IMR-90 (cell line): Measurements from ENCODE around the gene HEYL. TPM values are rescaled to one million over a fixed set of nuclear protein-coding genes. Genes with fewer than 3 reads are reported as not detected.

Experiments used
- ATAC-seq: fragments of 200-7000 bp; cut with Tn5 transposase; 2 replicates; pipeline ENCODE4 v1.9.1; 2020; ENCODE audit warnings: low read depth, mild to moderate bottlenecking, moderate library complexity
- BruUV-seq: library from RNA; stranded (reverse); fragments of 400-500 nt; replicated peaks from 2 replicates; lab custom pipeline; 2021; lab: Mats Ljungman, UMichigan
- CTCF ChIA-PET: fragments of 300-600 bp; formaldehyde crosslinking; extraction: SDS; loops from one replicate; lab custom pipeline; 2021; ENCODE audit warnings: antibody characterized with exemption; lab: Yijun Ruan, JAX
- POLR2A ChIA-PET: fragments of 300-600 bp; sonication (Branson Sonifier 250); formaldehyde crosslinking; loops from one replicate; lab custom pipeline; 2022; ENCODE audit warnings: antibody characterized with exemption; ENCODE audit not compliant: unreplicated experiment; lab: Charles Lee
- DNase-seq: peaks from one replicate; pipeline ENCODE4 v3.0.0; 2013
- H2AFZ ChIP-seq: replicated peaks from 2 replicates; pipeline ENCODE3; 2013; ENCODE audit warnings: low read length, mild to moderate bottlenecking; ENCODE audit not compliant: poor library complexity
- H2AK5ac ChIP-seq: 2 replicates; pipeline ENCODE4 v1.6.1; 2013; ENCODE audit warnings: low read depth, low read length, inconsistent platforms
- H2AK9ac ChIP-seq: replicated peaks from 2 replicates; pipeline ENCODE3; 2013; ENCODE audit warnings: mild to moderate bottlenecking, low read depth, low read length, moderate library complexity; ENCODE audit not compliant: poor library complexity
- H2BK120ac ChIP-seq: 2 replicates; pipeline ENCODE4 v1.6.1; 2013; ENCODE audit warnings: low read depth, low read length, inconsistent platforms
- H2BK15ac ChIP-seq: 3 replicates; pipeline ENCODE4 v1.6.1; 2013; ENCODE audit warnings: low read depth, low read length, inconsistent platforms
- H2BK20ac ChIP-seq: 2 replicates; pipeline ENCODE4 v1.6.1; 2013; ENCODE audit warnings: low read depth, mild to moderate bottlenecking, inconsistent platforms, low read length, moderate library complexity
- H2BK5ac ChIP-seq: 2 replicates; pipeline ENCODE4 v1.6.1; 2013; ENCODE audit warnings: mild to moderate bottlenecking, low read depth, low read length, inconsistent platforms; ENCODE audit not compliant: poor library complexity, severe bottlenecking
- H3K14ac ChIP-seq: replicated peaks from 2 replicates; pipeline ENCODE4 v1.6.1; 2013; ENCODE audit warnings: low read depth, low read length, inconsistent platforms
- H3K18ac ChIP-seq: 2 replicates; pipeline ENCODE4 v1.6.1; 2013; ENCODE audit warnings: low read depth, low read length, control low read depth
- H3K23ac ChIP-seq: 2 replicates; pipeline ENCODE4 v1.6.1; 2013; ENCODE audit warnings: low read depth, low read length, inconsistent platforms
- H3K27ac ChIP-seq: 2 replicates; pipeline ENCODE4 v1.5.1; 2013; ENCODE audit warnings: mild to moderate bottlenecking, control low read depth, low read length; ENCODE audit not compliant: insufficient read depth
- H3K27me3 ChIP-seq: 2 replicates; pipeline ENCODE4 v1.6.1; 2013; ENCODE audit warnings: low read length; ENCODE audit not compliant: control insufficient read depth, insufficient read depth
- H3K36me3 ChIP-seq: 2 replicates; pipeline ENCODE4 v1.6.1; 2013; ENCODE audit warnings: low read length, mixed read lengths; ENCODE audit not compliant: control insufficient read depth, insufficient read depth
- H3K4ac ChIP-seq: 2 replicates; pipeline ENCODE4 v1.6.1; 2013; ENCODE audit warnings: low read depth, low read length, inconsistent platforms
- H3K4me1 ChIP-seq: 2 replicates; pipeline ENCODE4 v1.6.1; 2013; ENCODE audit warnings: low read length, mixed read lengths; ENCODE audit not compliant: control insufficient read depth, insufficient read depth
- H3K4me2 ChIP-seq: 2 replicates; pipeline ENCODE4 v1.6.1; 2013; ENCODE audit warnings: low read depth, mild to moderate bottlenecking, control low read depth, low read length, moderate library complexity
- H3K4me3 ChIP-seq: 2 replicates; pipeline ENCODE4 v1.5.1; 2013; ENCODE audit warnings: low read depth, mild to moderate bottlenecking, control low read depth, low read length, moderate library complexity; ENCODE audit not compliant: insufficient read depth
- H3K56ac ChIP-seq: 2 replicates; pipeline ENCODE4 v1.6.1; 2013; ENCODE audit warnings: low read length, inconsistent platforms; ENCODE audit not compliant: insufficient read depth; ENCODE audit errors: extremely low read depth
- H3K79me1 ChIP-seq, 2 experiments: 2 replicates each; pipeline ENCODE4 v1.6.1; 2013; ENCODE audit warnings: low read length in 2 of 2, inconsistent platforms in 1 of 2, low read depth in 1 of 2
- H3K9ac ChIP-seq: 2 replicates; pipeline ENCODE4 v1.6.1; 2013; ENCODE audit warnings: low read depth, low read length, control low read depth
- H3K9me1 ChIP-seq: 2 replicates; pipeline ENCODE4 v1.6.1; 2013; ENCODE audit warnings: low read length, inconsistent platforms; ENCODE audit not compliant: insufficient read depth
- H3K9me3 ChIP-seq: 2 replicates; pipeline ENCODE4 v1.6.1; 2013; ENCODE audit warnings: low read length; ENCODE audit not compliant: control insufficient read depth, insufficient read depth
- H4K20me1 ChIP-seq: 2 replicates; pipeline ENCODE4 v1.6.1; 2013; ENCODE audit warnings: low read length, inconsistent platforms; ENCODE audit not compliant: insufficient read depth
- H4K5ac ChIP-seq: 2 replicates; pipeline ENCODE4 v1.6.1; 2013; ENCODE audit warnings: mild to moderate bottlenecking, low read depth, low read length, control low read depth
- H4K8ac ChIP-seq, 2 experiments: 2 replicates each; pipeline ENCODE4 v1.6.1; 2013; ENCODE audit warnings: low read depth in 2 of 2, low read length in 2 of 2, control low read depth in 1 of 2, inconsistent platforms in 1 of 2
- H4K91ac ChIP-seq: 2 replicates; pipeline ENCODE4 v1.6.1; 2013; ENCODE audit warnings: low read depth, low read length, inconsistent platforms; ENCODE audit not compliant: insufficient read depth
- MAFK ChIP-seq: IDR thresholded peaks from 2 replicates; pipeline ENCODE4 v1.6.1; 2012; ENCODE audit warnings: low read depth, low read length, improper control_type of control experiment
- RCOR1 ChIP-seq: IDR thresholded peaks from 2 replicates; pipeline ENCODE4 v1.6.1; 2012; ENCODE audit warnings: mild to moderate bottlenecking, low read length, improper control_type of control experiment; ENCODE audit not compliant: insufficient replicate concordance
- WGBS, 2 experiments: methylation state at CpG; one replicate each; pipeline versions ENCODE4 v1.1.5 to v1.1.7; 2013; ENCODE audit warnings: missing lambda C conversion rate in 2 of 2; ENCODE audit not compliant: insufficient read length in 1 of 2; ENCODE audit errors: extremely low coverage in 2 of 2; 5-methylcytosine and 5-hydroxymethylcytosine counted together
- dilution Hi-C: fragments of 300-500 bp; cut with HindIII; formaldehyde crosslinking; loops from one replicate; pipeline ENCODE4 v1.14.3; 2018; ENCODE audit warnings: low sequenced_read_pairs; ENCODE audit not compliant: unreplicated experiment
- in situ Hi-C: fragments of 300-500 bp; cut with MboI; formaldehyde crosslinking; loops from 3 replicates; pipeline ENCODE4 v1.14.3; 2019; ENCODE audit warnings: low sequenced_read_pairs, inconsistent platforms, mixed read lengths
- intact Hi-C: fragments of 100-400 bp; cut with micrococcal nuclease; formaldehyde crosslinking; loops from 2 replicates; pipeline ENCODE4 v1.10.0; 2022
- polyA plus RNA-seq, 3 experiments: library from polyadenylated mRNA; depleted of rRNA; stranded (reverse); fragments of >200 nt; gene quantifications; 2 replicates each; pipeline ENCODE4 v1.2.3, GENCODE V29; 2012; ENCODE audit warnings: low replicate concordance in 1 of 3
- total RNA-seq: library from RNA; depleted of rRNA; stranded (reverse); fragments of >200 nt; gene quantifications from 2 replicates; pipeline ENCODE4 v1.2.3, GENCODE V29; 2012
- TF ChIP-seq, protein P1 (sequence below): fragments of 150-350 bp; IDR thresholded peaks from 2 replicates; pipeline ENCODE4 v1.6.1; 2017; ENCODE audit warnings: mild to moderate bottlenecking, antibody characterized with exemption, low read length, low read depth
- TF ChIP-seq, protein P2 (sequence below): fragments of 150-350 bp; IDR thresholded peaks from 2 replicates; pipeline ENCODE4 v1.6.1; 2016; ENCODE audit warnings: low read depth, mild to moderate bottlenecking, low read length, moderate library complexity, borderline replicate concordance
- TF ChIP-seq, protein P3 (sequence below): conservative IDR thresholded peaks from 2 replicates; pipeline ENCODE4 v1.5.1; 2012; ENCODE audit warnings: mild to moderate bottlenecking, low read depth, low read length, improper control_type of control experiment

HEYL gene
- total and polyA plus RNA-seq, 2 of the 4 experiments (the other 2 are of a cell fraction), result 0.02 TPM; not detected in 1

GRCh38 chr1:39668894-39669293, 29.5 kb upstream of the HEYL start:
- no TSS peak for BruUV-seq
- dilution Hi-C loops, result no loop called here
- Histone ChIP-seq H2BK5ac (no peak overlapping the region), H4K20me1 (no peaks in the 10 kb centered on the region), H3K14ac (no peak overlapping the region), H4K5ac (no peak overlapping the region), H3K4me1 (no peaks in the 10 kb centered on the region; the same call in 1 of the 2 replicates), H2AK9ac (no peak overlapping the region), H3K9ac (no peak overlapping the region), H3K4me3 (no peak overlapping the region), H3K4ac (no peak overlapping the region), H2BK120ac (no peak overlapping the region), H2BK15ac (no peak overlapping the region), H4K8ac (no peak overlapping the region), H3K27ac (no peak overlapping the region), H3K9me1 (no peaks in the 10 kb centered on the region), H4K91ac (no peak overlapping the region), H3K18ac (no peak overlapping the region), H3K4me2 (no peak overlapping the region), H3K23ac (no peak overlapping the region), H2AFZ (no peak overlapping the region), H2BK20ac (no peak overlapping the region), H2AK5ac (no peak overlapping the region), H3K56ac (no peak overlapping the region), H3K79me1 (no peaks in the 10 kb centered on the region), H3K36me3 (no peaks in the 10 kb centered on the region), H3K9me3 (no peaks in the 10 kb centered on the region; the same call in 1 of the 2 replicates), H3K27me3 (peaks cover 82% of the 10 kb centered on the region)
- no peak for TF ChIP-seq RCOR1
- TF ChIP-seq, protein P1, sequence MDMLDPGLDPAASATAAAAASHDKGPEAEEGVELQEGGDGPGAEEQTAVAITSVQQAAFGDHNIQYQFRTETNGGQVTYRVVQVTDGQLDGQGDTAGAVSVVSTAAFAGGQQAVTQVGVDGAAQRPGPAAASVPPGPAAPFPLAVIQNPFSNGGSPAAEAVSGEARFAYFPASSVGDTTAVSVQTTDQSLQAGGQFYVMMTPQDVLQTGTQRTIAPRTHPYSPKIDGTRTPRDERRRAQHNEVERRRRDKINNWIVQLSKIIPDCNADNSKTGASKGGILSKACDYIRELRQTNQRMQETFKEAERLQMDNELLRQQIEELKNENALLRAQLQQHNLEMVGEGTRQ, result no peak
- TF ChIP-seq, protein P2, sequence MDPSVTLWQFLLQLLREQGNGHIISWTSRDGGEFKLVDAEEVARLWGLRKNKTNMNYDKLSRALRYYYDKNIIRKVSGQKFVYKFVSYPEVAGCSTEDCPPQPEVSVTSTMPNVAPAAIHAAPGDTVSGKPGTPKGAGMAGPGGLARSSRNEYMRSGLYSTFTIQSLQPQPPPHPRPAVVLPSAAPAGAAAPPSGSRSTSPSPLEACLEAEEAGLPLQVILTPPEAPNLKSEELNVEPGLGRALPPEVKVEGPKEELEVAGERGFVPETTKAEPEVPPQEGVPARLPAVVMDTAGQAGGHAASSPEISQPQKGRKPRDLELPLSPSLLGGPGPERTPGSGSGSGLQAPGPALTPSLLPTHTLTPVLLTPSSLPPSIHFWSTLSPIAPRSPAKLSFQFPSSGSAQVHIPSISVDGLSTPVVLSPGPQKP, result no peak
- TF ChIP-seq, protein P3, sequence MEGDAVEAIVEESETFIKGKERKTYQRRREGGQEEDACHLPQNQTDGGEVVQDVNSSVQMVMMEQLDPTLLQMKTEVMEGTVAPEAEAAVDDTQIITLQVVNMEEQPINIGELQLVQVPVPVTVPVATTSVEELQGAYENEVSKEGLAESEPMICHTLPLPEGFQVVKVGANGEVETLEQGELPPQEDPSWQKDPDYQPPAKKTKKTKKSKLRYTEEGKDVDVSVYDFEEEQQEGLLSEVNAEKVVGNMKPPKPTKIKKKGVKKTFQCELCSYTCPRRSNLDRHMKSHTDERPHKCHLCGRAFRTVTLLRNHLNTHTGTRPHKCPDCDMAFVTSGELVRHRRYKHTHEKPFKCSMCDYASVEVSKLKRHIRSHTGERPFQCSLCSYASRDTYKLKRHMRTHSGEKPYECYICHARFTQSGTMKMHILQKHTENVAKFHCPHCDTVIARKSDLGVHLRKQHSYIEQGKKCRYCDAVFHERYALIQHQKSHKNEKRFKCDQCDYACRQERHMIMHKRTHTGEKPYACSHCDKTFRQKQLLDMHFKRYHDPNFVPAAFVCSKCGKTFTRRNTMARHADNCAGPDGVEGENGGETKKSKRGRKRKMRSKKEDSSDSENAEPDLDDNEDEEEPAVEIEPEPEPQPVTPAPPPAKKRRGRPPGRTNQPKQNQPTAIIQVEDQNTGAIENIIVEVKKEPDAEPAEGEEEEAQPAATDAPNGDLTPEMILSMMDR, result no peak
- no peak for TF ChIP-seq MAFK
- ATAC-seq, result no peak
- CTCF ChIA-PET, result interaction anchor here (1.1 to 1.7 kb wide), 3 partner anchors 9 to 15 kb away, joined by 3 to 5 read pairs (median 3); no protein-coding TSS in a partner anchor
- no peak for DNase-seq
- POLR2A ChIA-PET, result no interaction called here
- intact Hi-C loops, result no loop called here
- in situ Hi-C loops, result no loop called here
- 80% methylated on average over 1 of the region's 3 CpGs; no CpG with 5 or more reads in 1 of the 2 experiments for WGBS, 2 experiments
